Type B pancreatic cell (in vitro differentiated cells): Measurements from ENCODE around the gene CKS2. TPM values are rescaled to one million over a fixed set of nuclear protein-coding genes. Genes with fewer than 3 reads are reported as not detected.

Experiments
- DNase-seq: peaks from one replicate; pipeline ENCODE4 v3.0.0; 2021; ENCODE audit warnings: mixed read lengths; ENCODE audit not compliant: unreplicated experiment; ENCODE audit errors: extremely low spot score
- H3K27ac Mint-ChIP-seq: 2 replicates; pipeline ENCODE4 v1.8.0; 2021; ENCODE audit warnings: mild to moderate bottlenecking, mixed read lengths
- H3K27me3 Mint-ChIP-seq: 2 replicates; pipeline ENCODE4 v1.8.0; 2021; ENCODE audit warnings: mixed read lengths
- H3K36me3 Mint-ChIP-seq: 2 replicates; pipeline ENCODE4 v1.8.0; 2021; ENCODE audit warnings: mixed read lengths
- H3K4me1 Mint-ChIP-seq: one replicate; pipeline ENCODE4 v1.8.0; 2021; ENCODE audit warnings: mixed read lengths; ENCODE audit not compliant: unreplicated experiment
- H3K4me3 Mint-ChIP-seq: 2 replicates; pipeline ENCODE4 v1.8.0; 2021; ENCODE audit warnings: mild to moderate bottlenecking, mixed read lengths
- H3K9me3 Mint-ChIP-seq: 2 replicates; pipeline ENCODE4 v1.8.0; 2021; ENCODE audit warnings: mixed read lengths
- CTCF ChIP-seq: fragments of 200-600 bp; sonication (generic); conservative IDR thresholded peaks from 2 replicates; pipeline ENCODE4 v1.5.0; 2021; ENCODE audit warnings: antibody characterized with exemption, mild to moderate bottlenecking
- total RNA-seq: library from RNA; stranded (reverse); gene quantifications from 2 replicates; pipeline ENCODE4 v1.2.1, GENCODE V29; 2021; ENCODE audit warnings: low replicate concordance

The CKS2 gene
- total RNA-seq, 1 donor from 2014 or later = 115 TPM

GRCh38 chr9:89360465-89360864, 49.5 kb downstream of the CKS2 start:
- H3K36me3 Mint-ChIP-seq = peaks cover 7% of the 10 kb centered on the region
- no peak for DNase-seq
- H3K27me3 Mint-ChIP-seq = no peaks in the 10 kb centered on the region
- no peaks in the 10 kb centered on the region for H3K9me3 Mint-ChIP-seq
- H3K27ac Mint-ChIP-seq = no peak overlapping the region
- peaks cover 15% of the 10 kb centered on the region for H3K4me1 Mint-ChIP-seq
- no peak overlapping the region for H3K4me3 Mint-ChIP-seq
- no peak for TF ChIP-seq CTCF

- H3K4me1 Mint-ChIP-seq = peaks cover 15% of the 10 kb centered on the region
- no peaks in the 10 kb centered on the region for H3K27me3 Mint-ChIP-seq
- DNase-seq = no peak
- H3K4me3 Mint-ChIP-seq = no peak overlapping the region
- peaks cover 4% of the 10 kb centered on the region for H3K36me3 Mint-ChIP-seq
- TF ChIP-seq CTCF = no peak
- H3K27ac Mint-ChIP-seq = no peak overlapping the region
- no peaks in the 10 kb centered on the region for H3K9me3 Mint-ChIP-seq
Observed at GRCh38 chr9:89361031-89361430, 50.0 kb downstream of the CKS2 start.

- Mint-ChIP-seq H3K27me3 (no peaks in the 10 kb centered on the region), H3K36me3 (peaks cover 4% of the 10 kb centered on the region), H3K9me3 (no peaks in the 10 kb centered on the region), H3K4me1 (peaks cover 15% of the 10 kb centered on the region), H3K27ac (no peak overlapping the region), H3K4me3 (no peak overlapping the region)
- no peak for DNase-seq
- TF ChIP-seq CTCF = no peak
Observed at GRCh38 chr9:89361816-89362646, 51.0 kb downstream of the CKS2 start.

GRCh38 chr9:89362647-89363310, 51.8 kb downstream of the CKS2 start:
- no peak for TF ChIP-seq CTCF
- no peak for DNase-seq
- Mint-ChIP-seq H3K9me3 (no peaks in the 10 kb centered on the region), H3K4me1 (peaks cover 9% of the 10 kb centered on the region), H3K27me3 (no peaks in the 10 kb centered on the region), H3K4me3 (no peak overlapping the region), H3K36me3 (peaks cover 4% of the 10 kb centered on the region), H3K27ac (no peak overlapping the region)

GRCh38 chr9:89363311-89363670, 52.3 kb downstream of the CKS2 start:
- H3K27ac Mint-ChIP-seq = no peak overlapping the region

More at GRCh38 chr9:89363311-89363670, 52.3 kb downstream of the CKS2 start:
- Mint-ChIP-seq H3K9me3 (no peaks in the 10 kb centered on the region), H3K36me3 (peaks cover 4% of the 10 kb centered on the region), H3K27me3 (no peaks in the 10 kb centered on the region), H3K4me3 (no peak overlapping the region), H3K4me1 (peaks cover 9% of the 10 kb centered on the region)
- DNase-seq = no peak
- TF ChIP-seq CTCF = no peak
